GM12872 (cell line): ENCODE measurements around the gene CAMK4.

Experiments
- TF ChIP-seq, protein P1 (sequence below): IDR thresholded peaks from 3 replicates; pipeline ENCODE4 v1.5.1; 2011; ENCODE audit warnings: low read depth, mild to moderate bottlenecking, low read length, moderate library complexity; ENCODE audit not compliant: insufficient read depth

The CAMK4 gene

DNA sequence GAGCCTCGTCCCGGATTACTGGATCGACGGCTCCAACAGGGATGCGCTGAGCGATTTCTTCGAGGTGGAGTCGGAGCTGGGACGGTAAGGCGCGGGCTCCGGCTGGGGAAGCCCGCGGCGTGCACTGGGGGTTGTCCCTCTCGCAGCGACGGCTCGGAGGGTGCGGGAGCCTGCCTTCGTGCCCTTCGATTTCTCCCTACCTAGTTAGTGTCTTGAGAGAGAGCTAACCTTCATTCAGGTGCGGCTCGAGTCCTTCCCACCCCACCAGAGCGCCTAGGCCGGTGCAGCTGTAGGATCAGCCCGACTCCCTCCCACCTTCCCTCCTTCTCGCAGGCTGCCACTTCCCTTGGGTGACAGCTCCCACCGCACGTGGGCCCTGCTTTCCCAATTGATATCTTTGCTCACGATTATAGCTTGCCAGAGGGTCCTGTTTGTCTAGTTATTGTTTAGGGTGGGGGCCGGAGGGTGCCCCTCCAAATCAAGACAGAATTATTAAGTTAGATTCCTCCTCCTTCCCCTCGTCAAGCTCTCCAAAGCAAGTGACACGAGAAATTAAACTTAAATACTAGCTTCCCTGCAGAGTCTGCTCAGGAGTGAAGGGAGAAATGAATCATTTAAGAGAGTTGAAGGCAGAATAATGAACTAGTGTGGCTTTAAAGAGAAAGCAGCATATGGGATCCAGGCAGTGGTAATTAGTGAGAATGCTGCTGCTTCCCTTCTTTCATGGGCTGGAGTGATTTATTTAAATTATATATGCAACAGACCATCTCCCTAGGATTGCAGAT, 569 bp downstream of the CAMK4 start:
- TF ChIP-seq, protein P1, sequence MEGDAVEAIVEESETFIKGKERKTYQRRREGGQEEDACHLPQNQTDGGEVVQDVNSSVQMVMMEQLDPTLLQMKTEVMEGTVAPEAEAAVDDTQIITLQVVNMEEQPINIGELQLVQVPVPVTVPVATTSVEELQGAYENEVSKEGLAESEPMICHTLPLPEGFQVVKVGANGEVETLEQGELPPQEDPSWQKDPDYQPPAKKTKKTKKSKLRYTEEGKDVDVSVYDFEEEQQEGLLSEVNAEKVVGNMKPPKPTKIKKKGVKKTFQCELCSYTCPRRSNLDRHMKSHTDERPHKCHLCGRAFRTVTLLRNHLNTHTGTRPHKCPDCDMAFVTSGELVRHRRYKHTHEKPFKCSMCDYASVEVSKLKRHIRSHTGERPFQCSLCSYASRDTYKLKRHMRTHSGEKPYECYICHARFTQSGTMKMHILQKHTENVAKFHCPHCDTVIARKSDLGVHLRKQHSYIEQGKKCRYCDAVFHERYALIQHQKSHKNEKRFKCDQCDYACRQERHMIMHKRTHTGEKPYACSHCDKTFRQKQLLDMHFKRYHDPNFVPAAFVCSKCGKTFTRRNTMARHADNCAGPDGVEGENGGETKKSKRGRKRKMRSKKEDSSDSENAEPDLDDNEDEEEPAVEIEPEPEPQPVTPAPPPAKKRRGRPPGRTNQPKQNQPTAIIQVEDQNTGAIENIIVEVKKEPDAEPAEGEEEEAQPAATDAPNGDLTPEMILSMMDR = no peak

DNA sequence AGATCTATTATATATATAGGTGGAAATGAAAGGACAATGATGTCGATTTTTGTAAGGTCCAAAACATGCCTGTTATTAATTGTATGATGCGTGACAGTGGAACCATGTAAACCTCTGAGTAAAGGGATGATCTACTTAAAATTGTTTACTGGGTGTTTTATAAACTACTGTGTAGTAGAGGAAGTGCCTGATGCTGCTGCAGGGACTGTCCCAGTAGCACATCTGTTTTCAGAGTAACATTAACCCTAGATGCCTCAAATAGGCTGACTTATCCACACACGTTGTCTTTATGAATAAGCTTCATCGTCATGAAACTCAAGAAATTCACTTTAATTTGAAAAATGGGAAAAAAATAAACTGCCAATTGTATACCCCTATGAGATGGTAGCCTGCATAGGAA, 1.7 kb downstream of the CAMK4 start:
- TF ChIP-seq, protein P1 = no peak

- TF ChIP-seq, protein P1 = no peak
Observed at GRCh38 chr5:111226556-111226955, 2.4 kb downstream of the CAMK4 start.

- TF ChIP-seq, protein P1 = no peak
Observed at GRCh38 chr5:111227226-111227782, 3.1 kb downstream of the CAMK4 start.

DNA sequence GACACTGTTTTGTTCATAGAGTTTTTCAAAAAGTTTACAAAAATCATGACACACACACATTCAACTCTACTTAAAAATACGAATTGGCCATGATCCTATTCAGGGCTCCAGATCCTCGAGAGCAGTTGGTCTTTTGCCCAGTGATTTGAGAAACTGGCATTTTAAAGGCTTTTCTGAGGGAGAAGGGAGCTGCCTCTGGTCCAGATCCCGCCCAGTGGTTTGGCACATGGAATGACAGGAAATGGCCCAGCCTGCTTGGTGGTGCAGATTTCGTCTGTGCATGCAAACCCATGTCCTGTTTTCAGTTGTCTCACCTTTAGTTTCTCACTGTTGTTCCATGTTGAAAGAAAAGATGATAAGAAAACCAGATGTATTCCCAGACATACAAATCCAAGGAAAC, 3.6 kb downstream of the CAMK4 start:
- TF ChIP-seq, protein P1 = no peak

DNA sequence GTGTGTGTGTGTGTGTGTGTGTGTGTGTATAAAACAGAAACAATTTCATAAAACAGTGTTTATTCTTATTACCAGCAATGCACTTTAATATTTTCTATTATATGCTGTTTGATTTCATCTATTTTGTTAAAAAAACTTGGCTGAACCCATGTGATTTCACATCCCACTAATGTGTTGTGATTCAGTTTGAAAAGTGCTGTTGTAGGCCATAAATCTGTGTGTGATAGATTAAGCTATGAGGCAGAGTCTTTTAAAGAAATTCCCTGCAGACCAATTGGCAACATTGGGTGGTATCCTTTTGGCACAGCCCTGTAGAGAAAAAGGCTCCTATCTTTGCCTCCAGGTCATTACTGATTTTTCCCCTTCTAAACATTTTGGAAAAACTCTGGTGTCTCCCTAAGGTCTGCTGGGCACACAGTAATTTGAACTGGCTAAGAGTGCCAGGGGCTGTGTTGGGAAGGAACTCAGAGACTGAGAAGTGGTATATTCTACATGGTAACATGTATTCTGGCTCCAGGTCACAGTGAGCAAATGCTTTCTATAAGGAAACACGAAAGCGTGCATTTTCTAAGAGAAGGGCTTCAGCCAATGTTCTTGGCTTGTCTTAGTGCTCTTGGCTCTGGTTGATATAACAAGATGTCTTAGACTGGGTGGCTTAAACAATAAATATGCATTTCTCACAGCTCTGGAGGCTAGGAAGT, 4.5 kb downstream of the CAMK4 start:
- TF ChIP-seq, protein P1 = no peak

DNA sequence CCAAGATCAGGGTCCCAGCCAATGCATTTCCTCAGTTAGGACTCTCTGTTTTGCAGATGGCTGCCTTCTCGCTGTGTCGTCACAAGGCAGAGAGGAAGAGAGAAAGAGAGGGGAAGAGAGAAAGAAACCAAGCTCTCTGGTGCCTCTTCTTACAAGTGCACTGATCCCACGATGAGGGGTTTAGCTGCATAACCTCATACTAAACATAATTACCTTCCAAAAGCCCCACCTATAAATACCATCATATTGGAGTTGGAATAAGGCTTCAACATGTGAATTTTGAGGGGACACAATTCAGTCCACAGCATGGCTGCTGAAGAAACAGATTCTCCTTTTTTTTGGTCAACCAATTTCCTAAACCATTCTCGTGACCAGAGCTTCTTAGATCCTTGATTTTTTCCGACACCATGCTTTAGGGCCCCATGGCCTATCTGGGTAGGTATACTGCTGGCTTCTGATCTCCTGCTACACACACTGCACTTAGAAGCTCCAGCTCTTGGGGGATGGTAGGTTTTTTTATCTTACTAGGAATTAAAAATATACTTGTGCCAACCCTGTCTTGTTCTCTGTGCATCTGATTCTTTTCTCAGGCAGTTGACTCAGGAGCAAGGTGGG, 5.1 kb downstream of the CAMK4 start:
- TF ChIP-seq, protein P1 = no peak
